H1 (cell line): ENCODE data around the gene SLC22A13. TPM values are rescaled to one million over a fixed set of nuclear protein-coding genes. Genes with fewer than 3 reads are reported as not detected.

ENCODE experiments used
- ATF2 ChIP-seq: IDR thresholded peaks from 2 replicates; pipeline ENCODE4 v1.6.1; 2012; ENCODE audit warnings: low read length, inconsistent platforms
- polyA plus RNA-seq, 7 experiments: library from polyadenylated mRNA; depleted of rRNA in 3 of 7; stranded (reverse) in 5 of 7; unstranded in 2 of 7; fragments of >200 nt in 5 of 7; fragments of 200-250 nt in 2 of 7; gene quantifications; 1 replicate in 5 of 7; 2 replicates in 1 of 7; 4 replicates in 1 of 7; pipeline versions ENCODE4 v1.2.1 to v1.2.3, GENCODE V29; 2011 to 2013; ENCODE audit warnings: missing spikeins in 2 of 7, mixed read lengths in 2 of 7
- total RNA-seq: library from RNA; stranded (reverse); fragmentation: NEBNext Ultra II Directional; extraction: Animal tissue kit (Norgen Biotek cat#: 25700); gene quantifications from 2 replicates; pipeline ENCODE4 v1.2.1, GENCODE V29; 2021

Gene SLC22A13
- total and polyA plus RNA-seq, 2 of the 8 experiments (the other 6 are each of a cell fraction or from before 2014, with no cell fraction given), result 0.05 to 0.41 TPM

- no peak for TF ChIP-seq ATF2
Observed at GRCh38 chr3:38312356-38312755, 46.7 kb downstream of the SLC22A13 start (continued).
